Natural killer cell (primary cell): ENCODE data around the gene DCST1. TPM values are rescaled to one million over a fixed set of nuclear protein-coding genes. Genes with fewer than 3 reads are reported as not detected.

Experiments
- ATAC-seq, 3 donors: fragments of 150-1000 bp in 2 of 3; fragments of 200-7000 bp in 1 of 3; cut with Tn5 transposase; 1 replicate in 1 of 3; 2 replicates in 2 of 3; pipeline ENCODE4 v1.10.0; 2021; ENCODE audit warnings: mild to moderate bottlenecking in 2 of 3, moderate library complexity in 2 of 3
- DNase-seq, 2 donors: peaks; one replicate each; pipeline versions ENCODE4 v3.0.0 to v3.0.0-alpha.2; 2013 to 2021; ENCODE audit warnings: mixed read lengths in 1 of 2
- H3K27ac ChIP-seq: one replicate; pipeline ENCODE4 v1.5.1; 2013; ENCODE audit warnings: mild to moderate bottlenecking, low read length
- H3K27me3 ChIP-seq: one replicate; pipeline ENCODE4 v1.6.1; 2013; ENCODE audit warnings: low read length; ENCODE audit not compliant: control insufficient read depth, insufficient read depth
- H3K36me3 ChIP-seq: one replicate; pipeline ENCODE4 v1.6.1; 2013; ENCODE audit warnings: low read length; ENCODE audit not compliant: control insufficient read depth, insufficient read depth
- H3K4me1 ChIP-seq: one replicate; pipeline ENCODE4 v1.6.1; 2013; ENCODE audit warnings: low read length; ENCODE audit not compliant: control insufficient read depth, insufficient read depth
- H3K4me3 ChIP-seq: one replicate; pipeline ENCODE4 v1.5.1; 2013; ENCODE audit warnings: low read length
- H3K9me3 ChIP-seq: one replicate; pipeline ENCODE4 v1.6.1; 2013; ENCODE audit warnings: low read length; ENCODE audit not compliant: control insufficient read depth, insufficient read depth
- H3K27ac Mint-ChIP-seq, 2 donors: one replicate each; pipeline ENCODE4 v1.8.0; 2022; ENCODE audit warnings: mild to moderate bottlenecking in 2 of 2, mixed read lengths in 2 of 2, moderate library complexity in 1 of 2
- H3K27me3 Mint-ChIP-seq, 2 donors: one replicate each; pipeline ENCODE4 v1.8.0; 2022; ENCODE audit warnings: low read depth in 2 of 2, mixed read lengths in 2 of 2
- H3K36me3 Mint-ChIP-seq: one replicate; pipeline ENCODE4 v1.8.0; 2022; ENCODE audit warnings: mixed read lengths
- H3K4me1 Mint-ChIP-seq, 2 donors: one replicate each; pipeline ENCODE4 v1.8.0; 2022; ENCODE audit warnings: mixed read lengths in 2 of 2
- H3K4me3 Mint-ChIP-seq: one replicate; pipeline ENCODE4 v1.8.0; 2022; ENCODE audit warnings: mild to moderate bottlenecking, moderate library complexity, mixed read lengths
- H3K9me3 Mint-ChIP-seq, 2 donors: one replicate each; pipeline ENCODE4 v1.8.0; 2022; ENCODE audit warnings: mixed read lengths in 2 of 2
- WGBS: methylation state at CpG from one replicate; pipeline ENCODE4 v1.1.7; 2013; ENCODE audit warnings: missing lambda C conversion rate; ENCODE audit not compliant: insufficient coverage; 5-methylcytosine and 5-hydroxymethylcytosine counted together
- intact Hi-C: fragments of 100-400 bp; cut with micrococcal nuclease; formaldehyde crosslinking; loops from one replicate; pipeline ENCODE4 v1.14.2; 2022
- total RNA-seq, 4 donors: library from RNA; stranded (reverse); fragments of 120-200 nt in 1 of 4; gene quantifications; one replicate each; pipeline versions ENCODE4 v1.2.3 to v1.2.4, GENCODE V29; 2013 to 2022
- TF ChIP-seq, protein P1 (sequence below): fragments of 200-600 bp; IDR thresholded peaks from one replicate; pipeline ENCODE4 v1.8.0; 2022; ENCODE audit warnings: antibody characterized with exemption

The DCST1 gene
- total RNA-seq, 3 donors from 2014 or later (not counting 1 experiment from before 2014, with no cell fraction given), result 0.35 to 0.60 TPM; not detected in 1

DNA sequence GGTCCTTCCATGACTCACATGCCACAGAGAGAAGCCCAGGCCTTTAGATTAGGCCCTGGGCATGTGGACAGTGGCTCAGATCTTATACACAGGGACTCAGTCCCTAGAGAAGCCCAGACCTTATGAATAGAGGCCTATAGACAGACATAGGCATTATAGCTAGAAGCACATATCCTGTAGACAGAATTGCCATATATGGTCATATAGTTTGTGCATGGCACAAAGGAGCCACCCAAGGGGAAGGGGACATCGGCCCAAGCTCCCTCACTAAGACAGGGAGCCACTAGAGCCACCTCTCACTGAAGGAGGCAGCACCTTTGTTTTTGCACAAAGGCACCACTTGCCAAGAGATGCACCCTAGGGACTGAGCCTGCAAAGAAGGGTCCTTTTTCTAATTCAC, 42.7 kb downstream of the DCST1 start:
- Histone ChIP-seq H3K27ac (no peak overlapping the region), H3K4me3 (no peak overlapping the region), H3K4me1 (peaks cover 41% of the 10 kb centered on the region), H3K36me3 (no peaks in the 10 kb centered on the region), H3K9me3 (no peaks in the 10 kb centered on the region), H3K27me3 (peaks cover 23% of the 10 kb centered on the region)
- DNase-seq, result no peak
- Mint-ChIP-seq H3K9me3 (no peaks in the 10 kb centered on the region), H3K4me1 (peaks cover 17 to 27% of the 10 kb centered on the region in 2 donors), H3K36me3 (no peaks in the 10 kb centered on the region), H3K4me3 (no peak overlapping the region), H3K27ac (no peak overlapping the region), H3K27me3 (peaks cover 12 to 17% of the 10 kb centered on the region in 2 donors)
- 83% methylated on average over 1 of the region's 1 CpG for WGBS
- intact Hi-C loops, result no loop called here
- no peak for ATAC-seq
- TF ChIP-seq, protein P1, sequence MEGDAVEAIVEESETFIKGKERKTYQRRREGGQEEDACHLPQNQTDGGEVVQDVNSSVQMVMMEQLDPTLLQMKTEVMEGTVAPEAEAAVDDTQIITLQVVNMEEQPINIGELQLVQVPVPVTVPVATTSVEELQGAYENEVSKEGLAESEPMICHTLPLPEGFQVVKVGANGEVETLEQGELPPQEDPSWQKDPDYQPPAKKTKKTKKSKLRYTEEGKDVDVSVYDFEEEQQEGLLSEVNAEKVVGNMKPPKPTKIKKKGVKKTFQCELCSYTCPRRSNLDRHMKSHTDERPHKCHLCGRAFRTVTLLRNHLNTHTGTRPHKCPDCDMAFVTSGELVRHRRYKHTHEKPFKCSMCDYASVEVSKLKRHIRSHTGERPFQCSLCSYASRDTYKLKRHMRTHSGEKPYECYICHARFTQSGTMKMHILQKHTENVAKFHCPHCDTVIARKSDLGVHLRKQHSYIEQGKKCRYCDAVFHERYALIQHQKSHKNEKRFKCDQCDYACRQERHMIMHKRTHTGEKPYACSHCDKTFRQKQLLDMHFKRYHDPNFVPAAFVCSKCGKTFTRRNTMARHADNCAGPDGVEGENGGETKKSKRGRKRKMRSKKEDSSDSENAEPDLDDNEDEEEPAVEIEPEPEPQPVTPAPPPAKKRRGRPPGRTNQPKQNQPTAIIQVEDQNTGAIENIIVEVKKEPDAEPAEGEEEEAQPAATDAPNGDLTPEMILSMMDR, result no peak

DNA sequence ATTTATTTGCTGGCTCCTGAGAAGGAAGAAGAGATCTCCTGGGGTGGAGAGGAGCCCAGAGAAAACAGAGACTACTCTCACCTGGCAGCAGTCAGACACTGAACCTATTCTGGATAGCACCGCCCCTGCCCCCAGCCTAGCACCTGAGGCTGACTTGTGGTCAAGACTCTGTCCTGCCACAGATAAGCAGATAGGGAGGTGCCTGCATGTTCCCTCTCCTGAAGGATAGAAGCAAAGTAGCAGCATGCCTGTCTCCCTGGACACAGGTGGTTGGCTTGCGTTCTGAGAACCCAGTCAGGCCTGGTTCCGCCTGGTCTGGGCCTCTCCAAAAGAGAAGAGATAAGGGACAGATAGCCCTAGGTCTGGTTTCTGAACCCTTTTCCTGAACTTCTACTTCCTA, 43.7 kb downstream of the DCST1 start:
- TF ChIP-seq, protein P1, result no peak
- intact Hi-C loops, result no loop called here
- H3K27ac Mint-ChIP-seq, result no peak overlapping the region
- Histone ChIP-seq H3K36me3 (no peaks in the 10 kb centered on the region), H3K9me3 (no peaks in the 10 kb centered on the region), H3K27ac (no peak overlapping the region), H3K27me3 (peaks cover 31% of the 10 kb centered on the region), H3K4me3 (no peak overlapping the region), H3K4me1 (peaks cover 44% of the 10 kb centered on the region)
- peaks cover 18 to 24% of the 10 kb centered on the region in 2 donors for H3K27me3 Mint-ChIP-seq
- peak overlapping the region; percentile 29 for H3K4me3 Mint-ChIP-seq
- DNase-seq (no peak), ATAC-seq (no peak)
- 92% methylated on average over 3 of the region's 3 CpGs for WGBS
- H3K4me1 Mint-ChIP-seq, result peaks cover 21 to 31% of the 10 kb centered on the region in 2 donors
- no peaks in the 10 kb centered on the region for H3K36me3 Mint-ChIP-seq
- H3K9me3 Mint-ChIP-seq, result no peaks in the 10 kb centered on the region

DNA sequence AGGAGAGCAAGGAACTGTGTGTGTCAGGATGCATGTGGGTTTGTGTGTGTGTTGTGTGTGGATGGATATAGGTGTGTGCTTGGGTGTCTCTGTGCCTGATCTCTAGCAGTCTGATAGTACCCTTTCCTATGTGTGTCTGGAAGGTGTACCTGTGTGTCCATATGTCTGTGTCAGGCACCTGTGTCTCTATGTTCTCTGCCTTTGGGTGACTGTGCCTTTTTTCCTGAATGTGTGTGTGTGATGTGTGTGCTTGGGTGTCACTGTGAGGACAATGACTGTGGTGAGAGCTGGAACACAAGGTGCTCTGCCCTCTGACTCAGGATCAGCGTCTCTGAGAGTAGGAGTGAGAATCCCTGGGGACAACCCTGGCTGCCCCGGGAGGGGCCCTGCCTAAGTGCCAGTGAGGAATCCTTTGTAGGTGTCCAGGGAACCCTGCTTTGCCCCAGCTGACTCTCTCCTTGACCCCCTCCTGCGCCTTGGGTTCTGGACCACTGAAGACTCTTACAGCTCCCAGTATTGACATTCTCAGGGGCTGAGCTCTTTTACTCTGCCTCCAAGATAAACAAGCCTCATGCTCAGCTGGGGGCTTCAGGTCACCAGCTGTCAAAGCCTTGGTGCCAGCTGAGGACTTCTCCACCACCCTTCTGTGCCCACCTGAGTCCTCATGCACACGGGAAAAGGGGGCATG, 44.3 kb downstream of the DCST1 start:
- TF ChIP-seq, protein P1, result no peak
- no peaks in the 10 kb centered on the region for H3K9me3 Mint-ChIP-seq
- peaks cover 22 to 36% of the 10 kb centered on the region in 2 donors for H3K4me1 Mint-ChIP-seq
- H3K4me1 ChIP-seq, result peaks cover 49% of the 10 kb centered on the region
- peaks cover 36% of the 10 kb centered on the region for H3K27me3 ChIP-seq
- DNase-seq, result no peak
- ATAC-seq, result no peak
- WGBS, result 87% methylated on average over 4 of the region's 4 CpGs
- H3K9me3 ChIP-seq, result no peaks in the 10 kb centered on the region
- intact Hi-C loops, result no loop called here
- no peaks in the 10 kb centered on the region for H3K36me3 ChIP-seq
- H3K27me3 Mint-ChIP-seq, result peaks cover 18 to 28% of the 10 kb centered on the region in 2 donors
- no peak overlapping the region for H3K4me3 ChIP-seq
- H3K27ac Mint-ChIP-seq, result no peak overlapping the region
- no peaks in the 10 kb centered on the region for H3K36me3 Mint-ChIP-seq
- H3K4me3 Mint-ChIP-seq, result peak overlapping the region; percentile 29
- no peak overlapping the region for H3K27ac ChIP-seq
